GM12891 (cell line): ENCODE results near the gene EPHA8.

Source experiments
- DNase-seq: peaks from one replicate; pipeline ENCODE4 v3.0.0; 2011; ENCODE audit warnings: low spot score; ENCODE audit not compliant: insufficient read length
- FAIRE-seq: peaks from 2 replicates; lab custom pipeline; 2011; peaks lifted over from hg19 to GRCh38; lab: Jason Lieb, UNC
- PAX5 ChIP-seq: IDR thresholded peaks from 2 replicates; pipeline ENCODE4 v1.6.1; 2011; ENCODE audit warnings: low read length, moderate library complexity, mild to moderate bottlenecking; ENCODE audit not compliant: insufficient read depth, severe bottlenecking
- POLR2A ChIP-seq: IDR thresholded peaks from 2 replicates; pipeline ENCODE4 v1.6.1; 2011; ENCODE audit warnings: low read depth, low read length, control low read depth
- POLR2AphosphoS5 ChIP-seq: IDR thresholded peaks from 2 replicates; pipeline ENCODE4 v1.6.1; 2011; ENCODE audit warnings: low read depth, low read length, control low read depth
- POU2F2 ChIP-seq: IDR thresholded peaks from 2 replicates; pipeline ENCODE4 v1.6.1; 2011; ENCODE audit warnings: low read depth, mild to moderate bottlenecking, control low read depth, low read length, moderate library complexity
- SPI1 ChIP-seq: IDR thresholded peaks from 2 replicates; pipeline ENCODE4 v1.6.1; 2011; ENCODE audit warnings: low read depth, low read length, control low read depth
- TAF1 ChIP-seq: IDR thresholded peaks from 2 replicates; pipeline ENCODE4 v1.6.1; 2011; ENCODE audit warnings: low read depth, low read length, control low read depth

The EPHA8 gene

DNA sequence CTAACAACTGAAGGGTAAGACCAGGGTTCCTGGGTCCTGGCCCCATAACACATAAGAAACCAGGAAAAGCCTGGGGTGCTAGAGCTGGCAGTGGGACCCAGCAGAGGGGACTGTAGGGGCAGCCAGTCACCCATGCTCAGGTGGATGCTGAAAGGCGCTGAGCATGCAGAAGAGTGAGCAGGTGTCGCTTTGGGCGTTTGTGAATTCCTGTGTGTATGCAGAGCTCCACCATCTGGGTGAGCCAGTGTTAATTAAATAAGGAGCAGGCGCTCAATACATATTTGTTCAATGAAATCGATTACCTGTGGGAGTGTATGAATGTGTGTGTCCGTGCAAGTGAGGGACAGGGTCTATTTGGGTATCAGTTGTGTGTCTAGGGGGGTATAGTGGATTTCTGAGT is 73.6 kb downstream of the EPHA8 start:
- TF ChIP-seq POU2F2: no peak
- TF ChIP-seq TAF1: no peak
- no peak for TF ChIP-seq POLR2AphosphoS5
- TF ChIP-seq PAX5: no peak
- no peak for TF ChIP-seq SPI1
- no peak for TF ChIP-seq POLR2A
- DNase-seq: no peak
- no peak for FAIRE-seq

DNA sequence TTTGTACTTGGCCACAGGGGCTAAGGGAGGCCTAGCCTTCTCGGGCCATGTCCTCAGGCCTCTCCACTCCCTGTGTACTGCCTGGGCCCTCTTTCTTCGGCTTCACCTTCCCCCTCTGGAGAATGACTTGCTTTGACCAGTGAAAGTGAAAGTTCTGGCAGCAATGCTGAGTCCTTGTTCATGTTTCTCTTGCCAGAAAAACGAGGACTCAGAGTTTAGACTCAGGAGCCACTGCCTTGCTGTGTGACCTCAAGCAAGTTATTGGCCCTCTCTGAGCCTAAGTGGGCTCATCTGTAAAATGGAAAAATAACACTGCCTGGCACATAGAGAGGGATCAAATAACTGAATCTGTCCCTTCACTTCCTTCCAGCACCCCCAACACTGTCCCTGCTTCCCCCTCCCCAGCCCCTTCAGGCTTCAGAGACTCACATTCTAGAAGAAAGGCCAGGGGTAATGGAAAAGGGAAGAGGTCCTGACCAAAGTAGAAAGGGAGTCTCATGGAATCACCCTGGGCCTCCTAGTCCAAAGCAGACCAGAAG is 74.7 kb downstream of the EPHA8 start:
- TF ChIP-seq POU2F2 (no peak), POLR2AphosphoS5 (no peak), PAX5 (no peak), POLR2A (no peak), TAF1 (no peak), SPI1 (no peak)
- DNase-seq (no peak), FAIRE-seq (no peak)

DNA sequence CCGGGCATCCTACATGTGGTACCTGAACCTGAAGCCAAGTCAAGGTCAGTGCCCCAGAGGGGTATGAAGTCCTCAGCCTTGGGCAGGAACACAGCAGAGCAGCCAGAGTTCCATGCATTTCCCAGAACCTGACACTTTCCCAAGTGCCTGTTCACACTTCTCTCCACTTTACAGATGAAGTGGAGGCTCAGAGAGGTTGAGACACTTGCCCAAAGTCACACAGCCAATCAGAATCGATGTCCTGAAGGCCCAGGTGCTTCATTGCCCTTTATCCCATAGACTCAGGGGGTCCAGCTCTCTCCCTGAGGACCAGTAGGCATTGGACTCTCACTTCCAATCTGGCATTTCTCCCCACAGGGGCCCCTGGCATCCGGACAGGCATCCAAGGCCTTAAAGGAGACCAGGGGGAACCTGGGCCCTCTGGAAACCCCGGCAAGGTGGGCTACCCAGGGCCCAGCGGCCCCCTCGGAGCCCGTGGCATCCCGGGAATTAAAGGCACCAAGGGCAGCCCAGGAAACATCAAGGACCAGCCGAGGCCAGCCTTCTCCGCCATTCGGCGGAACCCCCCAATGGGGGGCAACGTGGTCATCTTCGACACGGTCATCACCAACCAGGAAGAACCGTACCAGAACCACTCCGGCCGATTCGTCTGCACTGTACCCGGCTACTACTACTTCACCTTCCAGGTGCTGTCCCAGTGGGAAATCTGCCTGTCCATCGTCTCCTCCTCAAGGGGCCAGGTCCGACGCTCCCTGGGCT is 75.4 kb downstream of the EPHA8 start:
- TF ChIP-seq TAF1 (no peak), PAX5 (no peak), POU2F2 (no peak), SPI1 (no peak), POLR2AphosphoS5 (no peak), POLR2A (no peak)
- DNase-seq (no peak), FAIRE-seq (no peak)

DNA sequence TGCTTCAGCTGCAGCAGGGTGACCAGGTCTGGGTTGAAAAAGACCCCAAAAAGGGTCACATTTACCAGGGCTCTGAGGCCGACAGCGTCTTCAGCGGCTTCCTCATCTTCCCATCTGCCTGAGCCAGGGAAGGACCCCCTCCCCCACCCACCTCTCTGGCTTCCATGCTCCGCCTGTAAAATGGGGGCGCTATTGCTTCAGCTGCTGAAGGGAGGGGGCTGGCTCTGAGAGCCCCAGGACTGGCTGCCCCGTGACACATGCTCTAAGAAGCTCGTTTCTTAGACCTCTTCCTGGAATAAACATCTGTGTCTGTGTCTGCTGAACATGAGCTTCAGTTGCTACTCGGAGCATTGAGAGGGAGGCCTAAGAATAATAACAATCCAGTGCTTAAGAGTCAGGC is 76.0 kb downstream of the EPHA8 start:
- no peak for TF ChIP-seq POLR2AphosphoS5
- no peak for TF ChIP-seq POLR2A
- no peak for TF ChIP-seq SPI1
- DNase-seq (no peak), FAIRE-seq (no peak)

DNA sequence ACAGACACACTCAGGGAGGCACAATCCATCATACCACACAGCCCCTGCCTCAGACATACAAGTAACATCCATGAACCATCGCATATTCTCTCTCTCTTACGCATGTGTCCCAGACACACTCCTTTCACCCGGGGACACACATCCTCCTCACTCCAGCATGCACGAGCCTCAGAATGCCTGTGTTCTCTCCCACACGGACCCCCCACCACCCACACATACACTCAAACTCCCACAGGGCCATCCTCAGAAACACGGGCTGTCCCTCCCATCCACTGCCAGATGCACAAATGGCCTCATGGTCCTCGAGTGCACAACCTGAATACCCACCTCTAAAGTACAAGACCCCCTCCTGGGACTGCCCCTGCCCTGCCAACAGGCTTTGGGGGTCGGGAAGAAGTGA is 78.0 kb downstream of the EPHA8 start:
- TF ChIP-seq TAF1: no peak
- no peak for TF ChIP-seq PAX5
- FAIRE-seq (no peak), DNase-seq (no peak)

DNA sequence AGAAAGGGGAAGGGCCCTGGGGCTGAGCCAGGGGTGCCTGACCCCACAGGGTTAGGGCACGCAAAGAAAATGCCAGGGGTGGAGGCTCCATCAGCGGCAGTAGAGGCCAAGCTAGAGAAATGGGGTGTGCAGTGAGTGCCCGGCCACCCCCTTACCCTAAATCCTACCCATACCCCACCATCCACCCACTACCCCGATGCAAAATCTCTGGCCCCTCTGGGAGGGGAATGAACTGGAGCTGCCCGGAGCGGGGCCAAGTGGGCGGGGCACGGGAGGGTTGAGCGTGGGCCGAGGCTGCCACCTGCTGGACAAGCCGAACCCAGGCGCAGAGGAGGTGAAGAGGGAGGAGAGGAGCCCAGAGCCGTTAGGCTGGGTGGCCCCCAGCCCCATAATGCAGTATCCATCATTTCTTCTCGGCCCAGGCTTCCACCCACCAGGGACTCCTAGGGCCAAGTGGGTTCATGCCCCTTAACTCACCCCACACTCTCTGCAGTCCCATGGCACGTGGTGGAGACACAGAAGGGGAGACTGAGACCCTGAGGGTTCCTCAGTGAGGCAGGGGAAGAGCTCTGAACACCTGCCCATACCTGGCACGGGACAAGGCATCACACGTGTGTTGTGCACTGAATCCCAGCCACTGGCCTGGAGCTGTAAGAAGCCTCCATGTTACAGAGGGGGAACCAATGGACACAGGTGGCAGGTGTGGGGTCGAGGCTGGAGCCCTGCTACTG is 78.8 kb downstream of the EPHA8 start:
- TF ChIP-seq TAF1 (no peak), PAX5 (no peak), POLR2AphosphoS5 (no peak), POLR2A (no peak), POU2F2 (no peak), SPI1 (no peak)
- DNase-seq (peak; percentile 89), FAIRE-seq (peak; percentile 84)

- FAIRE-seq (no peak), DNase-seq (no peak)
- TF ChIP-seq POU2F2: no peak
- TF ChIP-seq SPI1: peak; percentile 28; the same call in 1 of the 2 replicates
- TF ChIP-seq POLR2AphosphoS5: no peak
- TF ChIP-seq PAX5: no peak
Observed at GRCh38 chr1:22643381-22643780, 80.1 kb downstream of the EPHA8 start, which contains the start of gene C1QC. TSS of gene C1QC (plus strand) at chr1:22643633. CDS start at chr1:22644024, 391 bp downstream.

GRCh38 chr1:22643928-22644327 is 80.6 kb downstream of the EPHA8 start:
- TF ChIP-seq POLR2AphosphoS5: no peak
- no peak for TF ChIP-seq POLR2A
- TF ChIP-seq SPI1: no peak
- TF ChIP-seq POU2F2: no peak
- TF ChIP-seq TAF1: no peak
- TF ChIP-seq PAX5: no peak
- no peak for FAIRE-seq
- DNase-seq: no peak

- DNase-seq: no peak
- FAIRE-seq: no peak
- no peak for TF ChIP-seq POLR2A
- no peak for TF ChIP-seq TAF1
- TF ChIP-seq SPI1: no peak
- no peak for TF ChIP-seq POU2F2
- no peak for TF ChIP-seq POLR2AphosphoS5
- TF ChIP-seq PAX5: no peak
Observed at GRCh38 chr1:22645931-22646330, 82.6 kb downstream of the EPHA8 start.
